RWPE2 (cell line): ENCODE data around the gene CCDC89.

Experiments
- ATAC-seq: fragments of 200-7000 bp; cut with Tn5 transposase; 3 replicates; pipeline ENCODE4 v1.9.1; 2021; ENCODE audit warnings: low read depth
- DNase-seq: peaks from one replicate; pipeline ENCODE4 v3.0.0-alpha.2; 2020; ENCODE audit warnings: low spot score
- H3K27ac ChIP-seq: fragments of 450-650 bp; 2 replicates; pipeline ENCODE4 v1.5.1; 2017; ENCODE audit warnings: mild to moderate bottlenecking; ENCODE audit not compliant: poor library complexity, severe bottlenecking
- H3K27me3 ChIP-seq: fragments of 250-450 bp; sonication (Bioruptor Pico); 2 replicates; pipeline ENCODE4 v1.5.1; 2021; ENCODE audit warnings: mild to moderate bottlenecking, moderate library complexity; ENCODE audit not compliant: insufficient read depth, poor library complexity, severe bottlenecking
- H3K36me3 ChIP-seq: fragments of 250-450 bp; sonication (Bioruptor Pico); 2 replicates; pipeline ENCODE4 v1.5.1; 2020; ENCODE audit warnings: low read depth, mild to moderate bottlenecking, moderate library complexity
- H3K4me1 ChIP-seq: fragments of 250-450 bp; sonication (Bioruptor Pico); 2 replicates; pipeline ENCODE4 v1.5.1; 2021; ENCODE audit warnings: mild to moderate bottlenecking, moderate library complexity; ENCODE audit not compliant: insufficient read depth, poor library complexity, severe bottlenecking
- H3K4me3 ChIP-seq: fragments of 250-450 bp; sonication (Bioruptor Pico); 2 replicates; pipeline ENCODE4 v1.5.1; 2021; ENCODE audit warnings: mild to moderate bottlenecking, moderate library complexity; ENCODE audit not compliant: severe bottlenecking
- H3K9me3 ChIP-seq: fragments of 250-450 bp; sonication (Bioruptor Pico); 2 replicates; pipeline ENCODE4 v1.5.1; 2021; ENCODE audit warnings: mild to moderate bottlenecking, moderate library complexity; ENCODE audit not compliant: severe bottlenecking
- TF ChIP-seq, protein P1 (sequence below): fragments of 450-650 bp; IDR thresholded peaks from one replicate; pipeline ENCODE4 v1.5.1; 2017; ENCODE audit warnings: mild to moderate bottlenecking, moderate library complexity; ENCODE audit not compliant: poor library complexity, severe bottlenecking

The CCDC89 gene

DNA sequence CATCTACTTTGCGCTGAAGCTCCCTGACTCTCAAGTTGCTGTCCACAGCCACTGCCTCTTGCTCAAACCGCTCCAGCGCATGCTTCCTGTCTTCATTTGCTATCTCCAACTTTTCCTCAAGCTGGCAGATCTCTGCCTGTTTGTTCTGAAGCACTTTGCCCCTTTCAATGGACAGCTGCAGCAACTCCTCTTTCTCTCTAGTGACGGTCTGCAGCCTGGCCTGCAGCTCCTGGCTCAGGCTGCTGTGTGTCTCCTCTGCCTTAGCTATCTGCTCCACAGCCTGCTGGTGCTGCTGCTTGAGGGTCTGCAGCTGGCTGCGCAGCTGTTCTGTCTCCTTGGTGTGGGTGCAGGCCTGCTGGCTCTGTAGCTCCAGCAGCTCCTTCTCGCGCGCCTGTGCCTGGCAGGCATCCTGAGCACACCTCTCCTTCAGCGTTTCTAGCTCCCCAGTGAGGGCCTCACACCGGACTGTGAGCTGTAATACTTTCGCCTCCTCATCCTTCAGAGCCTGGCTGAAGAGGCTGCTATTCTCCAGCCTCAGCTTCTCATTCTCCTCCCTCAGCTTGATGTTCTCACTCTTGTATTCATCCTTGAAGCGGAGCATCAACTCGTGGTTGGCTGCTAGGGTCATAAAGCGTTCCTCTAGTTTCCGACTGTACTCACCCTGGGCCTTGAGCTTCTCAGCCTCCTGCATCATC lies 723 bp downstream of the CCDC89 start:
- TF ChIP-seq, protein P1, sequence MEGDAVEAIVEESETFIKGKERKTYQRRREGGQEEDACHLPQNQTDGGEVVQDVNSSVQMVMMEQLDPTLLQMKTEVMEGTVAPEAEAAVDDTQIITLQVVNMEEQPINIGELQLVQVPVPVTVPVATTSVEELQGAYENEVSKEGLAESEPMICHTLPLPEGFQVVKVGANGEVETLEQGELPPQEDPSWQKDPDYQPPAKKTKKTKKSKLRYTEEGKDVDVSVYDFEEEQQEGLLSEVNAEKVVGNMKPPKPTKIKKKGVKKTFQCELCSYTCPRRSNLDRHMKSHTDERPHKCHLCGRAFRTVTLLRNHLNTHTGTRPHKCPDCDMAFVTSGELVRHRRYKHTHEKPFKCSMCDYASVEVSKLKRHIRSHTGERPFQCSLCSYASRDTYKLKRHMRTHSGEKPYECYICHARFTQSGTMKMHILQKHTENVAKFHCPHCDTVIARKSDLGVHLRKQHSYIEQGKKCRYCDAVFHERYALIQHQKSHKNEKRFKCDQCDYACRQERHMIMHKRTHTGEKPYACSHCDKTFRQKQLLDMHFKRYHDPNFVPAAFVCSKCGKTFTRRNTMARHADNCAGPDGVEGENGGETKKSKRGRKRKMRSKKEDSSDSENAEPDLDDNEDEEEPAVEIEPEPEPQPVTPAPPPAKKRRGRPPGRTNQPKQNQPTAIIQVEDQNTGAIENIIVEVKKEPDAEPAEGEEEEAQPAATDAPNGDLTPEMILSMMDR = no peak
- Histone ChIP-seq H3K9me3 (no peaks in the 10 kb centered on the region), H3K4me3 (no peak overlapping the region), H3K4me1 (no peaks in the 10 kb centered on the region), H3K27ac (no peak overlapping the region), H3K36me3 (no peaks in the 10 kb centered on the region), H3K27me3 (no peaks in the 10 kb centered on the region)
- DNase-seq = no peak
- no peak for ATAC-seq

DNA sequence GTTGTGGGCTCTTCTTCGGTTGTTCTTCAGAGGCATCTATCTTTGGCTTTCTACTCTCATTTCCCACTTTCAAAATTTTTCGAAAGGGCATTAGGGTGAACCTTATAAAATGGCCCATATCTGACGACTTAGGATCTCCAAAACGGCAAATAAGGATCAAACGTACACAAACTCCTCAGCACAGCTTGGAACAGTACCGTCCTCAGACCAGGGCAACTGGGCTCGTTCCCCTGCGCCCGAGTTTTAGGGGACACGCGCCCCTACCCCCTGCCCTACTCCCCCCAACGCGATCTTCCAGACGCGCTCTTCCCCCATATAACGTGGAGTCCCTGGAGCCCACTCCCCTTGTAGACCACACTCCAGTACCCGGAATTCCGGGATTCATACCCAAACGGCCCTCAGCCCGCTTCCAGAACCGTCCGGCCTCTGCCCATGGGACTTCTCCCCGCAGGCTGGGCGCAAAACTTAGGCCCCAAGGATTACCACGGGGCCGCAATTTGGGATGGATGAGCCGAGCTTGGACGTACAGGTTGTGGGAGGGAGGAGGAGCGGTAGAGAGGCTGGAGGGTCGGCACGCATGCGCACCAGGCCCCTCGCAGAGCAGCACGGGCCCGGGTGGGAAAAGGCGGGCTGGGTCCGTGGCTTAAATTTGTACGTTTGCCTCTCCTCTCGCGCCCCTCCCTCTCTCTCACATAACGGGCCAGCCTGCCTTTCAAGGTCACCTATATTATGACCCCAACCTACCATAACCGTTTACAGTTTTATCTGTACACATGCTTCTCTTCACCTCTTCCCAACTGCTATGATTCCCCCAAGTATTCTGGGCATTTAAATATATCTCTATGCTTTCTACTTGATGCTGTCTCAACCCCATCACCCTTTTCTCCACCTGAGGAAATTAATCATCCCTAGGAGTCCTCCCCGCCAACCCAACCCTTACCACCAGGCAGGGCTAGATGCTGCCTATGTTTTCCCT lies 3.4 kb downstream of the CCDC89 start:
- H3K9me3 ChIP-seq = no peaks in the 10 kb centered on the region
- H3K36me3 ChIP-seq = no peaks in the 10 kb centered on the region
- no peak overlapping the region for H3K27ac ChIP-seq
- TF ChIP-seq, protein P1 = no peak
- H3K4me3 ChIP-seq = peak overlapping the region; percentile 8
- no peaks in the 10 kb centered on the region for H3K4me1 ChIP-seq
- ATAC-seq = no peak; the same call in 2 of the 3 replicates
- DNase-seq = no peak
- H3K27me3 ChIP-seq = no peaks in the 10 kb centered on the region

DNA sequence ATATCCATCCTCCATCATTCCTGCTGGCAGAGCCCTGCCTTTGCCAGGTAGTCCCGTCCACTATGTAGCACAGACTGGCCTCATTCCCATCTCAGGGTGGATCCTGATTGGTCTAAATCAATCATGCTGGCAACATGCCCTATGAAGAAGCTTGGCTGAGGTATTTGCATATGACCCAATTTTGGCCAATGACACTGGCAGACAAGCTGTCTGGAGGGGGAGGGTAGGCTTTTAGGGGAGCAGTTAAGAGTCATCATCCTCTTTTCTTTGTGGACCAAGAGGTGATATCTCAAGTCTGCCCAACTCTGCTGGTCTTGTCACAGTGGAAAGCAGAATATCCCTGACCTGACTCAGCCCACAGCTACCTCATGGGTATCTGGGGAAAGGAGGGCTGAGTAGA lies 5.1 kb downstream of the CCDC89 start:
- ATAC-seq (no peak), DNase-seq (no peak)
- no peaks in the 10 kb centered on the region for H3K36me3 ChIP-seq
- H3K4me1 ChIP-seq = no peaks in the 10 kb centered on the region
- TF ChIP-seq, protein P1 = no peak
- H3K27ac ChIP-seq = no peak overlapping the region
- no peak overlapping the region for H3K4me3 ChIP-seq
- H3K27me3 ChIP-seq = no peaks in the 10 kb centered on the region
- no peaks in the 10 kb centered on the region for H3K9me3 ChIP-seq

DNA sequence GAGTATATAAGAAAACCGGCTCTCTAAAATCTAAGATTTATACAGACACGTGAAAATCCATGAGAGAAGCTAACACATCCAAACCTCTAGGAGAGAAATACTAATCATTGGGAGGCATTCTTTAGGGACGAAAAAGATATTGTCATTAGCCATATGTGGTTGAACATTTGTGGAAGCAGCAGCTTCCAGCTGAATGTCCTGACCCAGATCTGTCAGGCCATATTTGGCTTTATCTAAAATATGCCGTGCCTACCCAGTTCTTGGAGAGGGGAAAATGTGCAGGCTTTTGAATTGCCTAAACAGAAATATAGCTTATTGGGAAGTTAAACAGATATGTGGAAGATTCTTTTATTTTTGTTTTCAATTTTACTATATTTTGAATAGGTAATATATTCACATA lies 6.4 kb downstream of the CCDC89 start:
- Histone ChIP-seq H3K36me3 (no peaks in the 10 kb centered on the region), H3K9me3 (no peaks in the 10 kb centered on the region), H3K27ac (no peak overlapping the region), H3K4me3 (no peak overlapping the region), H3K27me3 (no peaks in the 10 kb centered on the region), H3K4me1 (no peaks in the 10 kb centered on the region)
- ATAC-seq = no peak
- TF ChIP-seq, protein P1 = no peak
- no peak for DNase-seq
